ENCODE results near the gene SDK1.

DNA sequence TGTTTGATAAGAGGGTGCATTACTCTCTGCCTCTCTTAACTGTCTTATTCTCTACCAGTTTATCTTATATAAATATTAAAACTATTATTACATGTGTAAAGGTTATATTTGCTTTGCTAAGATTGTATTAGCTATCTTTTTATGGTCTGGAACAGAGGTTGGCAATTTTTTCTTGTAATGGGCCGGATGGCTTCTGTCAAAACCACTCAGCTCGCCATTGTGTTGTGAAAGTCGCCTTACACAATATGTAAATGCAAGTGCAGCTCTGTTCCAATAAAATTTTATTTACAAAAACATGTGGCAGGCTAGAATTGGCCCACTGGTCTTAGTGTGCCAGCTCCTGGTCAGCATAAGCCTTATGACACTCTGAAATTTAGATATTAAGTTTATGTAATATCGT, 185.8 kb downstream of the SDK1 start:
- TF ChIP-seq, protein P1, sequence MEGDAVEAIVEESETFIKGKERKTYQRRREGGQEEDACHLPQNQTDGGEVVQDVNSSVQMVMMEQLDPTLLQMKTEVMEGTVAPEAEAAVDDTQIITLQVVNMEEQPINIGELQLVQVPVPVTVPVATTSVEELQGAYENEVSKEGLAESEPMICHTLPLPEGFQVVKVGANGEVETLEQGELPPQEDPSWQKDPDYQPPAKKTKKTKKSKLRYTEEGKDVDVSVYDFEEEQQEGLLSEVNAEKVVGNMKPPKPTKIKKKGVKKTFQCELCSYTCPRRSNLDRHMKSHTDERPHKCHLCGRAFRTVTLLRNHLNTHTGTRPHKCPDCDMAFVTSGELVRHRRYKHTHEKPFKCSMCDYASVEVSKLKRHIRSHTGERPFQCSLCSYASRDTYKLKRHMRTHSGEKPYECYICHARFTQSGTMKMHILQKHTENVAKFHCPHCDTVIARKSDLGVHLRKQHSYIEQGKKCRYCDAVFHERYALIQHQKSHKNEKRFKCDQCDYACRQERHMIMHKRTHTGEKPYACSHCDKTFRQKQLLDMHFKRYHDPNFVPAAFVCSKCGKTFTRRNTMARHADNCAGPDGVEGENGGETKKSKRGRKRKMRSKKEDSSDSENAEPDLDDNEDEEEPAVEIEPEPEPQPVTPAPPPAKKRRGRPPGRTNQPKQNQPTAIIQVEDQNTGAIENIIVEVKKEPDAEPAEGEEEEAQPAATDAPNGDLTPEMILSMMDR (IDR thresholded peaks at IDR 0.05) = no peak
- no peak for TF ChIP-seq POLR2A (IDR thresholded peaks at IDR 0.05)
